Stimulated activated CD8-positive, alpha-beta memory T cell treated with anti-CD3 and anti-CD28 coated beads, Interleukin-12 subunit alpha, Interleukin-12 subunit beta, amount 100 ng/mL, for 24 hours (primary cell): ENCODE data around the gene CBX2.

Experiments
- DNase-seq: peaks from one replicate; pipeline ENCODE4 v3.0.0-alpha.2; 2020; ENCODE audit errors: extremely low read depth

The CBX2 gene

GRCh38 chr17:79777894-79778503 lies at the start of gene CBX2:
Gene CBX2, plus strand, starts transcription at chr17:79778148. Its CDS starts 88 bp downstream, at chr17:79778236.
- DNase-seq, result peak; percentile 59

GRCh38 chr17:79728169-79728907 lies 49.6 kb upstream of the CBX2 start:
- DNase-seq, result peak; percentile 54

DNA sequence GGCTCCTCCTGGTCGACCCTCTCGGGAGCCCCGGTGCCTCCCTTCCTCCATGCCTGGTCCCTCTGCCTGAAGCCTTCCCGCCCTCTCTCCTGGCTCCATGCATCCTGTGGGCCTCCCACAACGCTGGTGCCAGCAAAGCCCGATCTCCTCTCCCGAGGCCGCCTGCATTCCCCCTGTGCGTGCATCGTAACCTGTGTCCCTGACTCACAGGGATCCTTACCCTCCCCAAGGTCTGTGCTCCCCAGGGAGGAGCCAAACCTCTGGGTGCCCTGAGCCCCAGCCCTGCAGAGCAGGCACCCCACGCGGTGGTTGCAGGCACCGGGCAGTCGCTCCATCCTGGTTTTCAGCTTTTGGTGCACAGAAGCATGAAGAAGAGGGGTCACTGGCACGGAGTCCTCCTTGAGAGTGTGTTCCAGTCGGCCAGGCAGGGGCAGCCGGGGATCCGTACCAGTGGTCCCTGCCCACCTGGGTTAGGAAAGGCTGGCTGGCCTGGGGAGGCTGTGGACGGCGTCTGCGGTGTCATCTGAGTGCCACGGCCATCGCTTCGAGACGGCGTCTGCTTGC lies 49.0 kb upstream of the CBX2 start:
- DNase-seq, result no peak

DNA sequence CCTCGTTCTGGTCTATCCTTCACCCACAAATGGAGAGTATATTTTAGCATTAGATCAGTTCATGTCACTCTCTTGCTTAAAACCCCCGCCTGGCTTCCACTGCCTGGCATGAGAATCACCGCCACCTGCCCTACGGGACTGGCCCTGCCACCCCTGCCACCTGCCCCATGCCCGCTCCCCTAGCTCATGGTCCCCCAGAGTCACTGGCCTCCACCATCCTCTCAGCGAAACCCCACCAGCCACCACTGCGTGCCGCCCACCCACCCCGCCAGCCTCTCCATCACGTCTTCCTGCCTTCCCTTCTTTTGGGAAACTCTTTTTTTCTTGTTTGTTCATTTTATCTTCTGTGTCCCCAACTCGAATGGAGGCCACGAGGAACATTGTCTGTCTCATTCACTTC lies 48.2 kb upstream of the CBX2 start:
- DNase-seq, result no peak

DNA sequence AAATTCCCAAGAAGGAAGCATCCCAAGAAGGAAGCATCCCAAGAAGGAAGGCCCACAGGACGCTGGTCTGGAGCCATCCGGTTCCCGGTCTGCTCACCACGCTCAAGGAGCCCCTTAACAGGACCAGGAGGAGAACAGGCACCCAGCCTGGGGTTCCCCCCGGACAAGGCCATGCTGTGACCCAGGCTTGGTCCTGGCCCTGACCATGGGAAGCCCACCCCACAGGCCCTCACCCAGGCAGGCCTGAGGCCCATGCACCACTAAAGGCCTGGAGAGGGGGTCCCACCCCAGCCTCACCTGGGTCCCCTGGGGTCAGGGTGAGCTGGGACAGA lies 47.5 kb upstream of the CBX2 start:
- DNase-seq, result no peak

GRCh38 chr17:79730769-79731483 lies 47.0 kb upstream of the CBX2 start, which contains the start of gene ENPP7:
Gene ENPP7, plus strand, starts transcription at chr17:79730943. Its CDS starts 197 bp downstream, at chr17:79731140.
- DNase-seq, result no peak

DNA sequence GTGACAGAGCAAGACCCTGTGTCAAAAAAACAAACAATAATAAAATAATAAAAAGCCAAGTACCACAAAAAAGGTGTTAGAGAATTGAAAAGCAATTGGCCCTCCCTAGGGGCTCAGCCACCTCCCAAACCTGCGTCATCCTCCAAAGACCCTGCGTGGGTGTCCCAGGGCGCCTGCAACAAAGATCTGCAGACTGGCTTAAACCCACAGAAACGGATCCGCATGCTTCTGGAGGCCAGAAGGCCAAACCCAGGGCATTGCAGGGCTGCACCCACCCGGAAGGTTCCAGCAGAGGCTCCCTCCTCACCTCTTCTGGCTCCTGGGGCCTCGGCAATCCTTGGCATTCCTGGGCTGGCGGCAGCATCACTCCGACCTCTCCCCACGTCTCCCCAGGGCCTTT lies 45.7 kb upstream of the CBX2 start:
- DNase-seq, result no peak

GRCh38 chr17:79732804-79733691 lies 44.9 kb upstream of the CBX2 start:
- DNase-seq, result no peak

- no peak for DNase-seq
These were observed 44.3 kb upstream of the CBX2 start for GRCh38 chr17:79733692-79734070.

- no peak for DNase-seq
These were observed 42.9 kb upstream of the CBX2 start for GRCh38 chr17:79735096-79735495.

DNA sequence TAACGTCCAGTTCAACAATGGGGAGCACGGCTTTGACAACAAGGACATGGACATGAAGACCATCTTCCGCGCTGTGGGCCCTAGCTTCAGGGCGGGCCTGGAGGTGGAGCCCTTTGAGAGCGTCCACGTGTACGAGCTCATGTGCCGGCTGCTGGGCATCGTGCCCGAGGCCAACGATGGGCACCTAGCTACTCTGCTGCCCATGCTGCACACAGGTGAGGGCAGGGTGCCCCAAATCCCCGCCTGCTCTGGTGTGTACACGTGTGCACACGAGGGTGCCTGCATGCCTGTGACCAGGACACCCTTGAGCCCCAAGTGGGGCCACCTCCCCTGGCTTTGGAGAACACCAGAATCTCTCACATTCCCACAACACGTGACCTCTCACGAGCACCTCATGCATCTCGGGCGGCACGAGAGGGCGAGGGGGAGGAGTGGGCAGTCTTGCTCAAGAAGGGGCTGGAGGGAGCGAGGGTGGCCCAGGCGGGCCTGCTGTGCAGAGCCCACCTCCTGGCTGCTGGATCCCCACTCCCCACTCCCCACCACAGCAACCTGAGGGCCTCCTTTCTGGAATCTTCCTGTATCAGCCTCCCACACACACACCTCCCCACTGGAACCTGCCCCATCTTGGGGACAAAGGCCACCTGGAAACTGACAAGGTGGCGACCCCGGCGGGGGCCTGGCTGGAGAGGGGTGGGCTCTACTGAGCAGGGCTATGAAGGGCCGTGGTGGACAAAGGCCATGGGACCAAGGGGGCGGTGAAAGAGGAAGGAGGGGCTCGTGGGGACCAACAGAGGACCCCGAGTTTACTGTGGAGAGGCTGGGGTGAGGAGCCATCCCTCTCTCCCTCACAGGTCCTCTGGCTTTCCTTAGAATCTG lies 40.7 kb upstream of the CBX2 start:
- DNase-seq, result no peak

DNA sequence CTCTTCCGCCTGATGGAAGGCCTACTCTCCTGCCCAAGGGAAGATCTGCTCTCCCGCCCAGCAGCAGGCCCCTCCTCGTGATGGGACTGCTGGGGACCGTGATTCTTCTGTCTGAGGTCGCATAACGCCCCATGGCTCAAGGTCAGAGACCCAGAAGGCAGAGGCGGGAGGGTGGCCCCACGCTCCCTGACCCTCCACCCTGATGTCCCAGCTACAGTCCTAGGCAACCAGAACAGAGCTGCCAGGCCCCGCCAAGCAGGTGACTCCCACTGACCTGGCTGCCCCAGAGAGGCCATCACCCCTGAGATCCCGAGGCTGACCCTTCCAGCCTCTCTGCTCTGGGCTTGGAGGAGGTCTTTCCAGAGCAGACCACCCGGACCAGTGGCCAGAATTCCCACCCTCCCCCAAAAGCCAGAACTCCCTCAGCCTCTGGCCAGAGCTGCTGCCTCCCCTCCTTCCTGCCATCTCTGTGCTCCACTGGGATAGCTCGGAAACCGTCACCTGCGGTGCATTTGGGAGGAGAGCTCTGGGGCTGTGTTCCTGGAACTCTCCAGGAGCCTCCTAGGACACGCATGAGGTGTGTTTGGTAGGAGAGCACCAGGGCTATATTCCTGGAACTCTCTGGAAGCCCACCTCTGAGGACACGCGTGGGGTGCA lies 39.9 kb upstream of the CBX2 start:
- no peak for DNase-seq

DNA sequence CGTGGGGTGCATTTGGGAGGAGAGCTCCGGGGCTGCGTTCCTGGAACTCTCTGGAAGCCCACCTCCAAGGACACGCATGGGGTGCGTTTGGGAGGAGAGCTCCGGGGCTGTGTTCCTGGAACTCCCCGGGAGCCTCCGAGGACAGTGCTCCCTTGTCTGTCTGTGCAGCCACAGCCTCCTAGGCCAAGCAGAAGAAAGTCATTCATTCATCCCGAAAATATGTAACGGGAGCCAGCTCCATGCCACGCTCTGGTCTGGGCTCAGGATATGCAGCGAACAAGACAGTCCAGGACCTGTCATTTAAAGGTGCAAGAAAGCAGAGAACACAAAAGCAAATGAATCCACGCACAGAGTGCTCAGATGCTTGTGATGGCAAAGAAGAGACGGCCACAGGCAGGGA lies 39.3 kb upstream of the CBX2 start:
- no peak for DNase-seq

GRCh38 chr17:79739148-79740062 lies 38.5 kb upstream of the CBX2 start:
- no peak for DNase-seq

DNA sequence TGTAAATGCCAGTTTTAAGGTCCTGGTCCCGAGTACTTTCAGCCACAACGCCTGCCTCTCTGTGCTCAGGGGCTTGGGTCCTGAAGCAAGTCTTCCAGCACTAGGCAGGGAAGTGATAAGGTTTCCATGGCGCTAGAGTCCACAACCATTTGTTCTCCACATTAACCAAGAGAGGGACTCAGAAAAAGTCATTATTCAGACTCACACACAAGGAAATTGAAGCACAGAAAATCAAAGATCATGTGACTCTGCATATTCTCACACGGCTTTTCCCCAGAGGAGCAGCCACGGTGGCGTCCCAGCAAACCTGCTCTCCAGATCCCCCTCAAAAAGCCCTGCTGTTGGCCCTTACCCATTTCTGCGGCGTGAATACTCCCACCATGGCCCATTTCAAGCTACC lies 37.5 kb upstream of the CBX2 start:
- DNase-seq, result no peak

- no peak for DNase-seq
These were observed 36.6 kb upstream of the CBX2 start for GRCh38 chr17:79741401-79741750.

DNA sequence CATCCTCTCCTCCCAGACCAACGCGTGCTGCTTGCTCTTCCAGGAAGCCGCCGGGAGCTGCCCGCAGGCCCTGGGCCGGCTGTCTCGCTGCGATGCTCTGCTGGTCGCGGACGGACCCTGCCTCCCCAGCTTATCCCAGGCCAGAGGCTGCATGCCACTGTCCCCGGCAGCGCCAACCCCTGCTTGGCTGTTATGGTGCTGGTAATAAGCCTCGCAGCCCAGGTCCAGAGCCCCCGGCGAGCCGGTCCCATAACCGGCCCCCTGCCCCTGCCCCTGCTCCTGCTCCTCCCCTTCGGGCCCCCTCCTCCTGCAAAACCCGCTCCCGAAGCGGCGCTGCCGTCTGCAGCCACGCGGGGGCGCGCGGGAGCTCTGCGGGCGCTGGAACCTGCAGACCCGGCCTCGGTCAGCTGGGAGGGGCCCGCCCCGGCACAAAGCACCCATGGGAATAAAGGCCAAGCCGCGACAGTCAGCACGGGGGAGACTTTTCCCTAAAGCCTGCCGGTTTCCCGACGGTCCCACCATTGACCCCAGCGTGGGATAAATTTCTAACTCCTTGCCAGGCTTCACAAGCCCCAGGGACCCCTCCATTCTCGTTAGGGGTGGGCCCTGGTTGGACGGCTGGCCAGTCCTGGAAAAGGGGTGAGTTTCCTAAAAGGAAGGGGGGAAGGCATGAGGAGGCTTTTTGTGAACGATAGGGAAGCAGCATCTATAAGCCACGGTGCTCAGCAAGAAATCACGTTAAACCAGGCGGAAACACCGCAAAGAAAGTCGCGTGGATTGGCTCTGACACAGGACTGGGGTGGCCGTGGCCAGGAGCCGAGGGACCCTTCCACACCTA lies 36.0 kb upstream of the CBX2 start:
- DNase-seq, result peak; percentile 28

DNA sequence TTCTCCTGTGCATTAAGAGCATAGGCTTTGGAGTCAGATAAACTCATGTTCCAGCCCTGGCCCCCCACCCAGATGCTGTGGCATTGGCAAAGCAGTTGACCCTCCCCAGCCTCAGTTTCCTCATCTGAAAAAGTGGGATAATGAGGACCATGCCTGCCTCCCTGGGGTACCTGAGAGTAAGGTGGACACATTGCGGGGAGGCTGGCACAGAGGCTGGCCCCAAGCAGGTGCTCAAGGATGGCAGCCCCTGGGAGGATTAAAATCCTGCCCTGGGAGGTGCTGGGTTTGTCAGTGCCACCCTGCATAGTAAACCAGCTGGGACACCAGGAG lies 35.4 kb upstream of the CBX2 start:
- DNase-seq, result no peak
